Thyroid gland (tissue), 4 donors: ENCODE results near the gene TBC1D16.

Experiments
- CTCF ChIP-seq, 6 experiments: fragments of 200-600 bp in 3 of 6; fragments of 450-650 bp in 3 of 6; sonication (generic) in 3 of 6; IDR thresholded peaks; one replicate each; pipeline ENCODE4 v1.5.1; 2016 to 2019; ENCODE audit warnings: antibody characterized with exemption in 6 of 6, mild to moderate bottlenecking in 2 of 6, inconsistent platforms in 1 of 6, moderate library complexity in 1 of 6
- POLR2A ChIP-seq, 2 donors: fragments of 450-650 bp; IDR thresholded peaks; one replicate each; pipeline ENCODE4 v1.6.1; 2017; ENCODE audit warnings: antibody characterized with exemption in 2 of 2, mild to moderate bottlenecking in 2 of 2, moderate library complexity in 1 of 2

DNA sequence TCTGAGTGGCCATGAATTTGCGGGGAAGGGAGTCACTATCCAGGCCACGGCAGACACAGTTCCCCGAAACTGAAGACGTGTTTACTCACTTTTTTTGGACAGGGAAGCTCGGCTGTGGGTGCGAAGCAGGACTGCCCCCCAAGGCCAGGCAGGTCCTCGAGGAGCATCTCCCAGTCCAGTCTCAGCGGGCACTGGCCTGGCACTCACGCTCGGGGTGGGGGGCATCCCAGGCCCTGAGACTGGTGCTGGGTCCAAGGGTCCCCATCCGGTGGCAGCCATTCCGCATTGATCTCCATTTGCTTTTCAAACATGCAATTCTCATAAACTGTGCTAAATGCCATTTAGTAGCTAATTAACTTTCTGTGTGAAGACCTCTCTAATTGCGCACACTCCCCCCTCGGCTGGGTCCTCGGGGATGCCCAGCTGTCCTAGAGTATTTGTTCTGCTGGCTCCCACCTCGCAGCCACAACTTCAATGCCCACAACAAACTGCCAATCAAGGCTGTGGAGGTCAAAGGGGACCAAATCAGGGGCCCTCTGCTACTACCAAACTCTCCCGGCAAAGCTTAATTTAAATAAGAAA, 50.2 kb downstream of the TBC1D16 start:
- TF ChIP-seq POLR2A (IDR thresholded peaks at IDR 0.05) (no peak), CTCF (IDR thresholded peaks at IDR 0.05) (no peak)
